Caco-2 (cell line): ENCODE data around the gene HIVEP3. TPM values are rescaled to one million over a fixed set of nuclear protein-coding genes. Genes with fewer than 3 reads are reported as not detected.

Experiments used
- BruUV-seq: library from RNA; stranded (reverse); fragments of 400-500 nt; replicated peaks from 2 replicates; lab custom pipeline; 2021; lab: Mats Ljungman, UMichigan
- CTCF ChIA-PET: fragments of 300-600 bp; sonication (Branson Sonifier 250); formaldehyde crosslinking; loops from one replicate; lab custom pipeline; 2022; ENCODE audit warnings: antibody characterized with exemption; lab: Charles Lee
- POLR2A ChIA-PET: fragments of 300-600 bp; sonication (Branson Sonifier 250); formaldehyde crosslinking; loops from one replicate; lab custom pipeline; 2022; ENCODE audit warnings: antibody characterized with exemption; lab: Charles Lee
- DNase-seq, 2 experiments: peaks; one replicate each; pipeline versions ENCODE4 v3.0.0 to v3.0.0-alpha.2; 2020 to 2022
- H3K27me3 ChIP-seq: replicated peaks from 2 replicates; pipeline ENCODE4 v1.6.0; 2011; ENCODE audit warnings: low read length; ENCODE audit not compliant: control insufficient read depth, insufficient read depth
- H3K36me3 ChIP-seq: 2 replicates; pipeline ENCODE4 v1.5.1; 2011; ENCODE audit warnings: low read length; ENCODE audit not compliant: control insufficient read depth, insufficient read depth
- H3K4me1 ChIP-seq: fragments of 250-450 bp; sonication (Bioruptor Pico); 2 replicates; pipeline ENCODE4 v1.5.1; 2020; ENCODE audit warnings: mild to moderate bottlenecking
- H3K4me3 ChIP-seq: 2 replicates; pipeline ENCODE4 v1.5.1; 2011; ENCODE audit warnings: low read depth, mild to moderate bottlenecking, control low read depth, low read length
- H3K9me3 ChIP-seq: fragments of 250-450 bp; sonication (Bioruptor Pico); 2 replicates; pipeline ENCODE4 v1.5.1; 2020; ENCODE audit warnings: mild to moderate bottlenecking, moderate library complexity
- H3K27ac Mint-ChIP-seq: one replicate; pipeline ENCODE4 v1.8.0; 2022; ENCODE audit warnings: mixed read lengths; ENCODE audit not compliant: unreplicated experiment
- H3K27me3 Mint-ChIP-seq: one replicate; pipeline ENCODE4 v1.8.0; 2022; ENCODE audit warnings: mixed read lengths; ENCODE audit not compliant: insufficient read depth, unreplicated experiment
- H3K36me3 Mint-ChIP-seq: one replicate; pipeline ENCODE4 v1.8.0; 2022; ENCODE audit warnings: mild to moderate bottlenecking, mixed read lengths; ENCODE audit not compliant: insufficient read depth, unreplicated experiment
- H3K4me1 Mint-ChIP-seq: one replicate; pipeline ENCODE4 v1.8.0; 2022; ENCODE audit warnings: low read depth, mixed read lengths; ENCODE audit not compliant: unreplicated experiment
- H3K4me3 Mint-ChIP-seq: one replicate; pipeline ENCODE4 v1.8.0; 2022; ENCODE audit warnings: mild to moderate bottlenecking, moderate library complexity, mixed read lengths; ENCODE audit not compliant: unreplicated experiment
- H3K9me3 Mint-ChIP-seq: one replicate; pipeline ENCODE4 v1.8.0; 2022; ENCODE audit warnings: mixed read lengths; ENCODE audit not compliant: unreplicated experiment
- CTCF ChIP-seq, 2 experiments: fragments of 200-600 bp in 1 of 2; IDR thresholded peaks; 1 replicate in 1 of 2; 2 replicates in 1 of 2; pipeline versions ENCODE4 v1.5.1 to v1.8.0; 2011 to 2022; ENCODE audit warnings: antibody characterized with exemption in 1 of 2, control low read depth in 1 of 2, inconsistent platforms in 1 of 2, low read depth in 1 of 2, low read length in 1 of 2, mild to moderate bottlenecking in 1 of 2, moderate library complexity in 1 of 2; ENCODE audit not compliant: insufficient read depth in 1 of 2, severe bottlenecking in 1 of 2, unreplicated experiment in 1 of 2
- intact Hi-C: fragments of 100-400 bp; cut with micrococcal nuclease; formaldehyde crosslinking; loops from one replicate; pipeline ENCODE4 v1.10.0; 2022; ENCODE audit not compliant: unreplicated experiment
- total RNA-seq: library from RNA; stranded (reverse); gene quantifications from 2 replicates; pipeline ENCODE4 v1.2.3, GENCODE V29; 2022

The HIVEP3 gene
- total RNA-seq, 1 experiment from 2014 or later: 0.25 TPM

- intact Hi-C loops: no loop called here
- H3K4me3 ChIP-seq: no peak overlapping the region
- Mint-ChIP-seq H3K27ac (no peak overlapping the region), H3K36me3 (no peaks in the 10 kb centered on the region), H3K4me3 (no peak overlapping the region), H3K9me3 (no peaks in the 10 kb centered on the region), H3K27me3 (no peaks in the 10 kb centered on the region), H3K4me1 (no peaks in the 10 kb centered on the region)
- H3K27me3 ChIP-seq: no peaks in the 10 kb centered on the region
- no peak for DNase-seq
- BruUV-seq: no TSS peak
- TF ChIP-seq CTCF (IDR thresholded peaks at IDR 0.05; ENCODE audit: insufficient read depth in 1 of 2, low read depth in 1 of 2, low read length in 1 of 2, severe bottlenecking in 1 of 2, unreplicated experiment in 1 of 2): no peak
- no peaks in the 10 kb centered on the region for H3K4me1 ChIP-seq
- no peaks in the 10 kb centered on the region for H3K9me3 ChIP-seq
- H3K36me3 ChIP-seq: no peaks in the 10 kb centered on the region
- ChIA-PET POLR2A (no interaction called here), CTCF (no interaction called here)
Observed at GRCh38 chr1:41456847-41457540, 461.7 kb downstream of the HIVEP3 start.

Other genes with a start within 250 kb of the HIVEP3 start
- 0.75 TPM in 1 of 2 replicates, not detected in the other for gene GUCA2B, start 234.5 kb upstream of the HIVEP3 start, total RNA-seq
- gene GUCA2A, start 245.8 kb upstream of the HIVEP3 start, total RNA-seq: 24.1 and 28.8 TPM in 2 replicates